HG02678 (cell line): ENCODE data around the gene SLC1A2.
A peak's percentile ranks its signal among the peaks of the same experiment; 100 is the strongest.

Experiments used
- ATAC-seq: cut with Tn5 transposase; IDR thresholded peaks from one replicate; pipeline ENCODE4 v1.9.1; 2021; ENCODE audit warnings: mild to moderate bottlenecking, moderate library complexity; ENCODE audit not compliant: unreplicated experiment

Gene SLC1A2

DNA sequence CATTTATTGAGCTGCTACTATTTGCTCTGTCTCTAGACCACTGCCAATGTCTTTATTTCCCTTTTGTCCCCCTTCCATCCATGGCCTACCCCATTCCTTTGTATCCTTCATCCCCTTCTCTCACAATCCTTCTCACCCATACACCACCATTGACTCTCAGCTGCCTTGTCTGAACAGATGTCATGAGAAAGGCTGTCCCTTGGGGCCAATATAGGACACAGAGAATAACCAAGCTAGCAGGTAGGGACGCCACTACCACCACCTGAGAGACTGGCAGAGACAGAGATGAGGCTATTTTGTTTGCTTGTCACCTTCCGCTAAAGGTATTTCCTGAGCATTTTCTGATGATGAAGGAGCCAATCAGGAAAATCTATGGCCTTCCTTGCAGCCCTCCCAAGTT is 141.5 kb downstream of the SLC1A2 start:
- ATAC-seq = no peak

DNA sequence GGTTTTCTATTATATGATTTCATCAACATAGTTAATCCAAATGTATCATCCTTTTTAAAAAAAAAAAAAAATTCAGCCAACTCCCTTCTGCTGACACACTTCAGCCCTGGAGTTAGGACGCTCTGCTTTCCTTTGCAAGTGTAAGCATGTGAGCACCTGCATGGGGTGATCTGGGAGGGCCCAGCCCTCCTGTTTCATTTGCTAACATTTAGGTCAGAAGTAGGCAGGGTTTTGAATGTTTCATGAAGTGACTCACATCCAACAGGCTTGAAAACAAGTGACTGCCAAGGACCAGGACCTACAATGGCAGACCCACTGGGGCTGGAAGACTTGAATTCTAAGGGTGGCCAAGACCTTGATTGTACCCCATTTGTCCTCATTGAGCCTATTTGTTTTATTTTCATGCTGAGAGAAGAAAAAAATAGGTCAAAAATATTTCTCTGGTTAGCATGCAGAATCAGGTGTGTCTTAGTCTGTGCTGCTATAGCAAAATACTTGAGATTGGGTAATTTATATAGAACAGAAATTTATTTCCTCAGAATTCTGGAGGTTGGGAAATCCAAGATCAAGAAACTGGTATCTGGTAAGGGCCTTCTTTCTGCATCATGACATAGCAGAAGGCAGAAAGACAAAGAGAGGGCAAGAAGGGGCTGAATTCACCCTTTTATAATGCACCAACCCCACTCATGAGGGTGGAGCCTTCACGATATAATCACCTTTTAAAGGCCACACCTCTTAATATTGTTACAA is 142.8 kb downstream of the SLC1A2 start:
- no peak for ATAC-seq

DNA sequence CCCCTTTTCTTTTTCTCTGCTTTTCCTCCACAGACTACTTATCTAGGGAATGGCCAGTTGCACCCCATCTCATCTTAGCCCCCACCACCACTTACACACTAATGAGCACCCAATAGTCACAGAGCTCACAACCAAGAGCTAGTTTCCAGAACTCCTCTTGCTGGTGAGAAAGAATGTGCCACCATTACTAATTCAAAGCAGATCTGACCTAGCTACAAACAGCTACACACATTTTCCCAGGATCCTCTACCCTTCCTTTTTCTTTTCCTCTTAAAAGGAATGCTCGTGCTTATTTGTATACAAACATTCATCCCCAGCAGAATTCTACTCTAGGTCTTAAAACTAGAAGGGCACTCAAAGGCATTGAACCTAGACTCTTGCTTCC is 143.6 kb downstream of the SLC1A2 start:
- ATAC-seq = no peak

DNA sequence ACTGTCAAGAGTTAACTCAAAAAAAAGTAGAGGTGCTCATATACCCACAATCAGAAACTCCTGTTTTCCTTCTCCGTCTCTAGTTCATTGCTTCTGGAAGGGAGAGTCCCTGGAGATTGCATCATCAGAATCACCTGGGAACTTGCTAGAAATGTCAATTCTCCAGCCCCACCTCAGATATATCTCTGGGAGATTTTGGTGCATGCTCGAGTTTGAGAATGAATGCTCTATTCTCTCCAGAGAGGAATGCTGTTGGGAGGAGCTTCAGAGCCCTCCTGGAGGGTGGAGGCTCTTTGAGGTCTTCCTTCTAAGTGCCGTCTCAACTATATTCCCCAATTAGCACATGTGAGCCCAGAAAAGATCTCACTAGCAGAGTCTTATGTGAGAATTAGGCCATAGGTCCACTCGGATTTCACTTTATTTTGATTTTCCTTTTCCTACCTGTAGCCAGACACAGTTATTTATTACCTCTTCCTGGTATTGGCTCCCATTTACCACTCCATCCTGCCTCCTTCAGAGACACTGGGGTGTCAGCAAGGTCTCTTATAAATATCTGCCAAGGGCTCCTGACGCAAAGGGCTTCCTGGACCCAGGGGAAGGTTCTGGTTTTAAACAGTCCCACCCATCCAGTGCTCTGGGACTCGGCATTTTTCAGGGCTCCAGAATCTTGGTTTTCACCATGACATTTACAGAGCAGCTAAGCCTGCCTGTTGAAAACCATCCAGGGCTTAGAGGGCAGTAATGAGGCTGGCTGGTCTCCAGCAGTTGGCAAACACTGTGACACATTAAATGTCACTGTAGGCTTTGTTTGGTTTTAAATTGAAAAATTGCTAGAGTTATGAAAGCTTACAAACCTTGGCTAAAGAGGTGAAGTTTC is 144.2 kb downstream of the SLC1A2 start:
- ATAC-seq = no peak

DNA sequence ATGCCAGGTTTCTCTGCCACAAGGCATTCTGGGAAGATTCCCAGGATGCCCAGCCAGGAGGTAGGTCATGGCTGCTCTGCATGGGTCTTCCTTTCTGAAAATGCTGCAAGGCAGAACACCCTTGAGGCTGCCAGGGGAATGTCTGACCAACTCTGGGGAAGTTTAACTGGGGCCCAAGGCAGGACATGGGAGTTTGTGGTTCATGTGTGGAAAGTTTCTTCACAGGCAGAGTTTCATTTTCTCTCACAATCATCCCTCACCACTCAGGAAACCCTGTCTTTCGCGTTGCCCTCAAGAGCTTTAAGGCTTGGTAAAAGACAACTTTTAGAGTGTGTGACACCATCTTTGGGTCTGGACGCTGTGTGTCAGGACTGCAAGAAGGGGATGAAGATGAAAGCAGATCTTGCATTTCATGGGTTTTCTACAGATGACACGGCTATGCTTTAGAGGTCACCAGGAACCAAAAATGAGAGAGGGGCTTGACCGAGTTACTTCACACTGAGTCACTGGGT is 146.9 kb downstream of the SLC1A2 start:
- ATAC-seq = peak; percentile 89

DNA sequence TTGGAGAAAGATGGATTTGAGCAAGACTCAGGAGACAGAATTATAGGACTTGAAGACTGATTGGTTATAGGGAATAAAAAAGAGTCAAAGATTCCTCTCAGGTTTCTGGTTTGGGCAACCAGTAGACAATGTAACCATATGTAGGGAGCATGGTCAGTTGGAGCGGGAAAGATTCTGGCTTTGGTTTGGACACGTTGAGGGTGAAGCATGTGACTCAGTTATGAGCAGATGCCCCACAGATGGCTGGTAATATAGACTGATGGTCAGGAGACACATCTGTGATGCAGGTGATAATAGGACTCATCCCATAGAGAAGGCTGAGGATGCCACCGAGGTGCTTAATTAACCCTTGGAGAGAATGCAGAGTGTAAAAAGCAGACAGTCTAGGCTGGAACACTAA is 148.3 kb downstream of the SLC1A2 start:
- ATAC-seq = no peak

DNA sequence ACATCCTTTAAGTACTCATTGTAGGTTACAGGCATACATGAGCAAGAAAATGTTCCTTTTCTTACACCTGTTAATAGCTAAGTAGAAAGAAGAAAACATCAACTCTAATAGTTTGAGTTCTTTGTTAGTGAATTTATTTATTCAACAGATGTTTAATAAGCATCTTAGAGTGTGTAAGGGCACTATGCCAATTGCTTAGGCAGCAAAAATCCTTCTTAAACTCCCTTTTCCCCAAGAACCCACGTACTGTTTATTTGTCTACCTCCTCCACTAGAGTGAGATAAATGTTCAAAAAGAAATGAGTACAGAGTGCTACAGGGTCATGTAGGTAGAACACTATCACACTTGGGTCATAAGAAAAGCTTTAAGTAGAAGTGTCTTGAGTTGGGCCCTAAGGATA is 149.0 kb downstream of the SLC1A2 start:
- no peak for ATAC-seq

DNA sequence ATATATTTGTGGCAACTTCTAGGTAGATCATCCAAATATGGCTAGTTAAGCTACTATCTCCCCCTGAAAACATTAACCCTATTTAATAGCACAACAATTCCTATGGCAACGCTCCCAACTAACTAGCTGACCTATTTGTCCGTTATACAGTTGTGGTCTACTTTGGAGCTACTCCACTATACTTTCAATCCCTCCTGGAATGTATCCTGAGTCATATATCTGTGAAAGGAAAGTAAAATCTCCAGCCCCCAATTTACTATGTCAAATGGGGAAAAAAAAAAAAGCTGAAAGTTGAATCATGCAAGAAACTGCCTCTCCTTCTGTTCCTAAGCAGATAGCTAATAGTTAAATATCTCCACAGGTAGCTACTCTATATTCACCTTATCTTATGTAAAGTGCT is 151.9 kb downstream of the SLC1A2 start:
- ATAC-seq = no peak

DNA sequence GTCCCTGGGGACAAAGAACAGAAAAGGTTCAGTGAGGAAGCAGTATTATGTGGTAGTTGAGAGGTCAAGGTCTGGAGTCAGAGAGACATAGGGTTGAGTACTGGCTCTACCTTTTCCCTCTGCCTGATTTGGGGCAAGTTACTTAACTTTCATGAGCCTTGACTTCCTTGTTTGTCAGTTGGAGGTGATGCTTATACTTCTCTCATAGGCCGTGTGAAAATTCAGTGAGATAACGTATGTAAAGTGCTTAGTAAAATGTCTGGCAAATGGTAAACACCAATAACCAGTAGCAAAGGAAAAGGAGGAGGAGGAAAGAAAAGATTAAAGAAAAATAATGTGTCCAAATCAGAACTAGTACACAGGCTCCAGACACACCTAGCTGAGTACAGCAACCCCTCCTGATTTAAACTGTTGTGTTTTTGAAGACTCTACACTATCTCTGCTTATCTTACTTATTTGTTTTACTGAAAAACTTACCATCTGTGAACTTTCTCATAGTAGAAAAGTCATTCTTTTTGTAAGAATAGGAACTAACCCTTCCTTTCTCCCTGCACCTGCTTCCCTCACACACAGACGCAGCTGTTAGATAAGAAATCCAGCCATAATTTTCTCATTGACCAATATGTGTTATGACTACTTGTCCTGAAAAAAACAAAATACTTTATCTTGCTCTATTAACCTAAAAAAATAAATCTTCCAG is 153.5 kb downstream of the SLC1A2 start:
- no peak for ATAC-seq

DNA sequence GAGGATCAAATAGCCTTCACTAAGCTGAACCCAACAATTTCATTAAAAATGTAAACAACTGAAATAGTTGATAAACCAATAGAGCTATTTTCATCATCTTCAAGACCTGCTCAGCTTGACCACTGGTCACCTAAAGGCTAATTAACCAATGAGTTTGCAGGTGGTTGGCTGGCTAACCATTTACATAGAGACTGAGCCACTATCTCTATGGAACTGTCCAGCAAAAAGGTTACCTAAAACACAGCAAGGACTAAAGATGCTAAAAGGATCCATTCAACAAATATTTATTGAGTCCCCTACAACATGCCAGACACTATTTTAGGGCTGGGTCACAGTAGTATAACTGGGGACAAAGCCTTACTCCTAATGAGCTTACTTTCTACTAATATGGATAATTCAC is 156.6 kb downstream of the SLC1A2 start:
- ATAC-seq = no peak

DNA sequence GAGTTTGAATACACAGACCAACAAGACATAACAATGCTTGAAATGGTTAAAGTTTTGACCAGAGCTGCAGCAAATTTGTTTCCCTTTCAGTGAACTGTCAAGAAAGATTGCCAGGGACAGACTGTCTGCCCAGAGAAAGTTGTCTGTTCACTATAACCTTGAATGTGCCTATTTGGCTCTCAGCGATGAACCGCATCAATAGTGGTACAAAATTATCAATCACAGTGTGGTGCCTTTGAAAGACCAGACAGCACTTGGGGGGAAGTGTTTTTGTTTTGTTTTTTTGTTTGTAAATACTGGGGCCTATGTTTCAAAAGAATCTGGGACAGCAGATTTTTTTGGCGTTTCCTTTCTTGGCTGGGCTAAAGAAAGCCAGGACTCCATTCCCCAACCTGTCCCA is 157.3 kb downstream of the SLC1A2 start:
- ATAC-seq = no peak

DNA sequence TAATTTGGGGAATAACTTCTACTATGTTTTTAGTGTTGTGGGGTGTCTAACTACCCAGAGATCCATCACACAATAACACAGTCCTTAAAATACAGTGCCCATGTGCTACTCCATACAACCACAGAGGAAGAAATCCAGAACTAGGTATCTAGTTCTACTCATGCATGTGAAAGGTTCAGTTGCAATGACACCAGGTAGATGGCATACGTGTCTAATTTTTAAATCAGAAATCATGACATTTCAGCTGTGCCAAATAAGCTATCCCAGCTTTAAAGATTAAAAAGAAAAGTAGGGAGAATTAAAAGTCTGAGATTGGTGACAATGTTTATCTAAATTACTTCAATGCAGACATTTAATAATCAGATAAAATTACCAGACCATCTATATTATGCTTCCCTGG is 158.2 kb downstream of the SLC1A2 start:
- no peak for ATAC-seq

DNA sequence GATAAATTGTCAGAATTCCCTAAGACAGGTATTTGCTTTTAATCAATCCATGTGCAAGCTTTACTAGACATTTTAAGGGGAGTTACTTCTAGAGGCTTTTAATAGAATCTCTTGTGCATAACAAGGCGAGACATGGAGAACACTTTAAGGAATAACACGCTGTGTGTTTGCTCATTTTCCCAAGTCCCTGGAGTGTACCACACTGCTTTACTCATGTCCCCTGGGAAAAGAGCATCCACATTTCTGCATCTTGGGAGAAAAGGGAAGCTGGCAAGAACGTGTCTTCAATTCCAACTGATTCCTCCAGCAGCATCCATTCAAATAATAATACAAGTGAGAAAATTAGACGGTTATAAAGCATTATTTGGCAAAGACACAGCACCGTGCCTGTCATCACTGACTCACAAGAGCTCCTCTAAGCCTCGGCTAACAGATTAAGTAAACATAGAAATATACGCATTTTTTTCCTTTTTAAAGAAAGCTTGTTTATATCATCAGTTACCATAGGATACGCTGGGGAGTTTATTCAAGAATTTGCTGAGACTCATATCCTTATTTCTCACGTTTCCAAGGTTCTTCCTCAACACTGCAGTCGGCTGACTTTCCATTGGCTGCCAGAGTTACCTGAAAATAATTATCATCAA is 158.9 kb downstream of the SLC1A2 start:
- ATAC-seq = no peak

DNA sequence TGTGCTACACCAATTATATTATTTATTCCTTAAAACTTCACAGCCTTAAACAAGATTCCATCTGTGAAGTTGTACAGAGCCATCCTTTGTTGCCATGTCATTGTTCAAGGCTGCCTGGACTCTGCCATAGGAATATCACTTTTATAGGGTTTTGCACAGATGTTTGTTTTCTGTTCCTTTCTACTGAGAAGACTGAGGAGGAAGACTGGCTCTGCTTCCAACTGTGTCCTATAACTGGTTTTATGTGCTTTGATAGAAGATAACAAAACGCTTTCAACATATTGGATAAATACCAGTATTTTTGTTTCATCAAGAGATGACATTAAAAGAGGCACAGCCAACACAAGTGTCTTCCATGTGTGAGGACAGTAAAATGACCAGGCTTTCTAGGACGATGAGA is 159.8 kb downstream of the SLC1A2 start:
- no peak for ATAC-seq

DNA sequence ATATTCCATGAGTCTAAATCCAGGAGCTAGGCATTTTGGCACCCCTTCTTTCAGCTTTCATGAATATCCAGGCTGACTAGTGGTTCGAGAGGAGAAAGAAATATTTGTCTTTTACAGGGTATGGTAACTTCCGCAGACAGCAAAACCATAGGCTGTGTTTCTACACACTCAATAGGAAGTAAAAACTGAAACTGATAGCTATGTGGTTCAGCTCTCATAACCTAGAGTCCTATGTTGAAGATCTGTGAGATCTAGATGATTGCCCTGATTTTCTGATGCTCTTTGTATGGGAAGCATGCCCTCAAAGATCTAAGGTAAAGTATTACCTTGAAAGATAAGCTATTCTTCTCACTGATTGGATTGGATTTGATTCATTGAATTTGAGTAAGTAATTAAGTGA is 162.1 kb downstream of the SLC1A2 start:
- ATAC-seq = peak; percentile 100

DNA sequence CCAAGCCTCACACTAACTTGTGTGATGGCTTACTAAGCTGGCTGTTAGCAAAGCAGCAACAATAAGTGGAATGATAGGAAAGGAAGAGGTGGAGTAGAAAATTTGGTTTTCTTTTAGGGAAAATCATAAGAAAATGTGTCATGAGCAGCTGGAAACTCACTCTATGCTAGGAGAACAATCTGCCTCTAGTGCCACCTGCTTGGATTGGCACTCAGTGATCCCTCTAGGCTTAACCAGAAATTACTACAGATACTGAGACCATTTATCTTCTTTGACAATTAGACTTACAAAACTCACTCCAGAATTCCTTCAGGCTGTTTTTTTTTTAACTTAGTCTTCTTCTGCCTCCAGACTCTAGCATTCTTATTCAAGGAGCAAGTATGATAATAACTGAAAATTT is 163.1 kb downstream of the SLC1A2 start:
- ATAC-seq = no peak

DNA sequence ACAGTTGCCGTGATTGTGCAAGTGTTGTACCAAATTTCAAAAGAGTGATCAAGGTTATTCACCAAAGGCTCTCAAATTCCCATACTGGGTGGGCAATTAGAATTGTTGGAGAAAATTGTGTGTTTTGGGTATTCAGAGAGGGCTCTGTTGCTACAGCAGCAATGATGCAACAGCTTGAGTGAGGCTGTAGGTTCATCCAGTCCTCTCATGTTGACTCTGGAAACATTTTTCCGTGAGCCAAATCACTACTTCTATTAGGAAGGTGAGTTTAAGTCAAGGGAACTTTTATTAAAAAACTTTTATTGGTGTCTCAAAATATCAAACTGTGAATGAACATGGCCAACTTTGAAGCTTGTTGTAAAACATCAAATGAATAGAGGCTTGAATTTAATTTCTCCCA is 163.8 kb downstream of the SLC1A2 start:
- no peak for ATAC-seq

DNA sequence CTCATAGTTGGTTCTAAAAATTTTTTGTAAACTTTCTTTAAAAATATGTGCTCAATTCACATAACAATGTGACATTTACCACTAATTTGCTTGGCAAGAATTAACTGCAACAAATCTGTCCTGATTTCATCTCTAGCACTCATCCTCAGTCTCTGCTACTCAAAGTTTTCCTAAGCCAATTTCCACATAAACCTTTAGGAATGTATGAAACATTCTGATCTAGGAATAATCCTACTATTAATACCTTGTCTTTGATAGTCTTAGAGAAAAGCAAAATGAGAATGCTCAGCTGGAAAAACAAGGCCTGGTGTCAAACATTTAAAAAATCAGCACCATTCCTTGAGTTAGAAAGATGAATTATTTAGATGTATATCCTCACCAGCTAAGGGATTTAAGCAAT is 166.1 kb downstream of the SLC1A2 start:
- no peak for ATAC-seq

DNA sequence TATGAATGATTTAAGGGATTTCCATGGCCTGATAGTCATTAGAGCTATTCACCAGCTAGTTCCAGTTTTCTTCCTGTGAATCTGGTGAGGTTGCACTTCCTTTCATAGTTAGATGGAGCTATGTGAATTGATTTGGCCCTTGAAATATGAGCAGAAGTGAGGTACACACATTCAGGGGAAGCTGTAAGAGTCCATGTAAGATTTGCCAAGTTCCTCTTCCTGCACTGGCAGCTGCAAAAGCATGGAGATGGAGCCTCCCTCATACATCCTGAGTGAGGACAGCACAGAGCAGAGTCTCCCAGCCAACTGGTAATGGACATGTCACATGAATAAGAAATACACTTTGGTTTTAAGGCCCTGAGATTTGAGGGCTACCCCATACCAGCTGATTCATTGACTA is 168.7 kb downstream of the SLC1A2 start:
- no peak for ATAC-seq

DNA sequence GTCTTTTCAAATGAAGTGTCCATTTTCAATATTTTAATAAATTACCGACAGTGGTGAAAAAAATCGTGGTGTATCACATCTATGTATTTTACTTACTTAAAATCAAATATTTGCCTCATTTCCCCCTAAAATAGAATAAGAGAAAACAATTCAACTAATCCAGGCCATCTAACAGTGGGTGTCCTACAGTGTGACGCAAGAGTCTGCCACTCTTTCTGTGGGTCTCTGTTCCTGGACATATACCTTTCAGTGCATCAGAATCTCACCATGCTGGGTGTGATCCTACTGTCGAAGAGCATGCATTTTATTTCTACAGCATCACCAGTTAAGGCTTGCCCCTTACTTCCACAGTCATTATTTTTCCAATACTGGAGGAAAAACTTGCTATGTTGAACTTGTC is 169.2 kb downstream of the SLC1A2 start:
- ATAC-seq = no peak
